B cell (primary cell): ENCODE data around the gene IPCEF1.

Source experiments
- CTCF ChIP-seq: fragments of 200-600 bp; IDR thresholded peaks from one replicate; pipeline ENCODE4 v1.8.0; 2022; ENCODE audit warnings: antibody characterized with exemption, mild to moderate bottlenecking
- EZH2 ChIP-seq: IDR thresholded peaks from 2 replicates; pipeline ENCODE4 v1.6.1; 2012; ENCODE audit warnings: borderline replicate concordance, low read depth, mild to moderate bottlenecking, moderate library complexity, low read length; ENCODE audit not compliant: insufficient read depth, poor library complexity, severe bottlenecking

- TF ChIP-seq CTCF (no peak), EZH2 (no peak)
Observed at GRCh38 chr6:154406301-154406700, 49.7 kb upstream of the IPCEF1 start.
